Skin epidermis (tissue), 12 donors: ENCODE measurements around the gene CDC42.

ENCODE experiments used
- H3K27ac ChIP-seq, 21 experiments: fragments of 200-600 bp; sonication (generic) in 11 of 21; one replicate each; pipeline ENCODE4 v1.5.0; 2020; ENCODE audit warnings: mild to moderate bottlenecking in 3 of 21, inconsistent platforms in 2 of 21, moderate library complexity in 2 of 21
- H3K4me3 ChIP-seq, 7 experiments: fragments of 200-600 bp; sonication (generic) in 2 of 7; one replicate each; pipeline ENCODE4 v1.5.0; 2020; ENCODE audit warnings: inconsistent platforms in 2 of 7, mild to moderate bottlenecking in 2 of 7, moderate library complexity in 1 of 7

CDC42 gene

GRCh38 chr1:22101995-22102394 lies 49.5 kb downstream of the CDC42 start:
- no peak overlapping the region for H3K27ac ChIP-seq
- H3K4me3 ChIP-seq = no peak overlapping the region

DNA sequence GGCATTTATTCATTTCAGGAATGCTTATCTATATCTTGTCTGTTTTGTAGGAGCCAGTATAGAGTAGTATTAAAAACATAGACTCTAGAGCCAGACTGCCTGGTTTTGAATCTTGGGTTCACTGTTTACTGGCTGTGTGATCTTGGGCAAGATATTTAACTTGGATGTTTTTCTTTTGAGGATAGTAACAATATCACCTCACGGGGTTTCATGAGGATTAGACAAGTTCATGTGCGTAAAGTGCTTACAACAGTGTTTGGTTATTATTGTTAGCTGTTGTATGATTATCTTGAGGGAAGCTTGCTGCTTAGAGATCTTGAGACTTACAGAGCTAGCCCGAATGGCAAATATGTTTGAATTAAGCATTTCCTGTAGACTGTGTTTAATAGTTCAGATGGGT lies 50.2 kb downstream of the CDC42 start:
- no peak overlapping the region for H3K4me3 ChIP-seq
- no peak overlapping the region for H3K27ac ChIP-seq

DNA sequence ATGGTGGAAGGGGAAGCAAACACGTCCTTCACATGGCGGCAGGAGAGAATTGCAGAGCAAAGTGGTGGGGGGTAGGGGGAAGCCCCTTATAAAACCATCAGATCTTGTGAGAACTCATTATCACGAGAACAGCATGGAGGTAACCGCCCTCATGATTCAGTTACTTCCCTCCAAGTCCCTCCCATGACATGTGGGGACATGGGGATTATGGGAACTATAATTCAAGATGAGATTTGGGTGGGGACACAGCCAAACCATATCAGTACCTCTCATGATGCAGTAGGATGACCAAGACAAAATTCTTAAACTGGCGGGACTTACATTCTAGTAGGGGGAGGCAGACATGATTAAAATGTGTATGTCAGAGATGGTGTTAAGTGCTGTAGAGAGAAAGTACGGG lies 51.6 kb downstream of the CDC42 start:
- H3K4me3 ChIP-seq = no peak overlapping the region

DNA sequence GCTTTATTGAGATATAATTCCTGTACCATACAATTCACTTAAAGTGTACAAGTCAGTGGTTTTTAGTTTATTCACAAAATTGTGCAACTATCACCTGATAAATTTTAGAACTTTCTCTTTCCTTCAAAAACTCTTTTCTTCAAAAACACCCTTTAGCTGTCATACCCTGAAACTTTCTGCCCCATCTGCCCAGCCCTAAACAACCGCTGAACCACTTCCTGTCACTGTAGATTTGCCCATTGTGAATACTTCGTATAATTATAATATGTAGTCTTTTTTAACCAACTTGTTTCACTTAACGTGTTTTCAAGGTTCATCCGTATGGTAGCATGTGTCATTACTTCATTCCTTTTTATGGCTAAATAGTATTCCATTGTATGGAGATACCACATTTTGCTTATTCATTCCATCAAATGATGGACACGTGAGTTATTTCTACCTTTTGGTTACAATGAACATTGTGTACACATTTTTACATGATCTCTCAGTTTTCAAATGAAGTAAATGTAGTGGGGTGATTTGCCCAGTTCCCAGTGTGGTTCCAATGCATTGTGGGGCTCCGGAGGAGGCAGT lies 52.4 kb downstream of the CDC42 start:
- Histone ChIP-seq H3K4me3 (no peak overlapping the region), H3K27ac (no peak overlapping the region)

More for the DNA sequence above, 51.6 kb downstream of the CDC42 start:
- H3K27ac ChIP-seq = no peak overlapping the region

DNA sequence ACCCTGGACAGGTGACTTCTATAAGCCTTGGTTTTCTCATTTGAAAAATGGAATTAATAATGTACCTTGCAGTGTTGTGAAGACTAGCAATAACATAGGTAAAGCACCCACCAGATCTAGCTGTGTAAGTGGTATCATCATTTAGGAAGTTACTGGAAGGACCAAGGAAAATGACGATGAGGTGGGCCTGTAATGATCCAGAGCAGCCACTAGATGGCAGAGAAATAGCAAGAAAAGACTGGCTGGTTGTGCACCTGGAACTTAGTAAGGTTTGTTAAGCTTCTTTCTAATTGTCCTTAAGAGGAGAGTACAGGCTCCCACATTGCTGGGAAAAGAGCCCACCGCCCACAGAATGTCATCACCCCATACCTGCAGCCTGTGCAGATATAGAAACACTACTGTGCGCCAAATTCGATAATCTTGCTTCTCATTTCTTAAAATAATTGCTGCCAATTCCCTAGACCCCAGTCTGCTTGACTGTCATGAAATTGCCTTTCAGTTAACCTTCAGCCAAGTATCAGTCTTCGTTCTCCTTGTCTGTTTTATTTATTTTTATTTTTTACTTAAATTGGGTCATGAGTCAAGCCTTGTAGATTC lies 53.2 kb downstream of the CDC42 start:
- H3K27ac ChIP-seq = no peak overlapping the region

GRCh38 chr1:22107126-22107525 lies 54.6 kb downstream of the CDC42 start:
- Histone ChIP-seq H3K27ac (no peak overlapping the region), H3K4me3 (no peak overlapping the region)

More for the DNA sequence above, 53.2 kb downstream of the CDC42 start:
- no peak overlapping the region for H3K4me3 ChIP-seq

DNA sequence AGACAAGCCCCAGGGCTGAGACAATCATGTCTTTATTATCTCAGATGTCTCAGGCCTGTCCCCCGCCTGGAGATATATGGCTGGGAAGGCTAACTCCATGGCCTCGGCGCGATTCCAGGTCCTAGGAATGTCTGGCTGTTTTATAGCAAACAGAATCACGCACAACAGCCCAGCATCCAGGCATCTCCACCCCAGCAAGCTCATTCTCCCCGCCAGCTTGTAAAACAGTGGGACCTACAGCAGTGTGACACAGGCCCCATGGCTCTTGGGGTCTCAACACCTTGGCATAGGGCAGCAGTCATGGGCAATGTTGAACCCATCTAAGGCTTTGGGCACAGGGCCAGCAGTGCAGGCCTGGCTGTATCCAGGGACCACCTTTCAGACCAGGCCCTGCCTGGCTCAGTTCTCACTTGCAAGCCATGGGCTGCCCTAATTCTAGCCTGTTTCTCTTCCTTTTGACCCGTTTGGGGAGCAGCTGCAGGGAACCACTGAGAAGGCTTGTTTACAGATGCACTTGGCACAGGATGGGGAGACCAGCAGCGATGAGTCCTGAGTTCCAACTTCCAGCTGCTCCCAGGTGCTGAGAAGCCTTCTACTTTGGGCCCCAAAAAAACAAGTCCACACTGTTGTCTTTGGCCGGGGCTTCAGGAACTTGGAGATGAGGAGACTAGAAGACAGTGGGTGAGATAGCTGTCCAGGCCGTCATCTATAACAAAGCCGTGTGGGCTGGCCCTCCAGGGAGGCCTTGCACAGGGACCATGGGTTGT lies 56.0 kb downstream of the CDC42 start:
- H3K4me3 ChIP-seq = no peak overlapping the region
- peak overlapping the region in 2 of 21 experiments; percentile 28 to 53 for H3K27ac ChIP-seq

GRCh38 chr1:22110016-22110415 lies 57.5 kb downstream of the CDC42 start:
- Histone ChIP-seq H3K4me3 (no peak overlapping the region), H3K27ac (no peak overlapping the region)

GRCh38 chr1:22111115-22111514 lies 58.6 kb downstream of the CDC42 start:
- H3K27ac ChIP-seq = peak overlapping the region in 1 of 21 experiments; percentile 3

DNA sequence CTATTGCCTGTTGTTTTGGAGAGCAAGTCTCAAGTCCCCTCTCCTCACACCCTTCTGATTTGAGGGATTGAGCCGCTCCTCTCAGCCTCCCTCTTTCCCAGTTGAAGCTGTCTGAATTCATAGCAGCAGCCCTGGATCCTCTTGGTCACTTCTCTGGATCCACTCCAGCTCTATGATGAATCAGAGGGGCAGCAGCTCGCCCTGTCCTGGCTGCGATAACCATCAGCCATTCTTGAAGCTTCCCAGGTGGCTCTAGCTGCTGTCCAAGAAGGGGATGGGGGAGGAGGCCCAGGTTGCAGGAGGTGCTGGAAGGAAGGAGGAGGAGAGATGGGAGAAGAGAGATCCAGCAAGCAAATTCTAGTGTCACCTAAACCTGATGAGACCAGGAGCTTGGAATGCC lies 59.1 kb downstream of the CDC42 start:
- peak overlapping the region in 1 of 21 experiments; percentile 3 for H3K27ac ChIP-seq
- H3K4me3 ChIP-seq = no peak overlapping the region

More at GRCh38 chr1:22111115-22111514, 58.6 kb downstream of the CDC42 start:
- no peak overlapping the region for H3K4me3 ChIP-seq

GRCh38 chr1:22112554-22112953 lies 60.0 kb downstream of the CDC42 start:
- no peak overlapping the region for H3K27ac ChIP-seq
- H3K4me3 ChIP-seq = no peak overlapping the region

GRCh38 chr1:22114083-22115012 lies 61.8 kb downstream of the CDC42 start:
- Histone ChIP-seq H3K4me3 (no peak overlapping the region), H3K27ac (peak overlapping the region in 4 of 21 experiments; percentile 22 to 49 (median 38))

GRCh38 chr1:22115286-22115685 lies 62.8 kb downstream of the CDC42 start:
- H3K27ac ChIP-seq = peak overlapping the region in 4 of 21 experiments; percentile 21 to 46 (median 30)

GRCh38 chr1:22117238-22117637 lies 64.7 kb downstream of the CDC42 start:
- no peak overlapping the region for H3K4me3 ChIP-seq
- H3K27ac ChIP-seq = peak overlapping the region in 1 of 21 experiments; percentile 63

More at GRCh38 chr1:22115286-22115685, 62.8 kb downstream of the CDC42 start:
- H3K4me3 ChIP-seq = no peak overlapping the region

DNA sequence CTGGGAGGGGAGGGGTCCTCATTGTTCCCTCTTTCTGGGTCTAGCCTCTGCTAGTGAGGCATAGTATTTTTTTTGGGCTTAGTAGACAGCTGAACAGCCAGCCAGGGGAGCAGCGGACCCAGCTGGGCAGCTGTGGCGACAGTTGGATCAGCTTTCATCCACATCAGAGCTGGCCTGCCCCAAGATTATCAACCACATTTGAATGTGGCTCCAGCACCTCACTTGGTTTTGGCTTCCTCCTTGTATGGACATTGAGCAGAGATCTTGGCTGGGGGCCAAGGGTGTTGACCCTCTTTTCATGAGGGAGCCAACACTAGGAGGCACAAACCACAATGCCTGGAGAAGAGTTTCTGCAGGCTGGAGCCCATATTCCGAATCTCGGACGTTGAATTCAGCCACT lies 65.3 kb downstream of the CDC42 start:
- no peak overlapping the region for H3K4me3 ChIP-seq

GRCh38 chr1:22118291-22118992 lies 65.9 kb downstream of the CDC42 start:
- Histone ChIP-seq H3K27ac (peak overlapping the region in 3 of 21 experiments; percentile 4 to 44 (median 16)), H3K4me3 (no peak overlapping the region)

More for the DNA sequence above, 65.3 kb downstream of the CDC42 start:
- peak overlapping the region in 1 of 21 experiments; percentile 63 for H3K27ac ChIP-seq

DNA sequence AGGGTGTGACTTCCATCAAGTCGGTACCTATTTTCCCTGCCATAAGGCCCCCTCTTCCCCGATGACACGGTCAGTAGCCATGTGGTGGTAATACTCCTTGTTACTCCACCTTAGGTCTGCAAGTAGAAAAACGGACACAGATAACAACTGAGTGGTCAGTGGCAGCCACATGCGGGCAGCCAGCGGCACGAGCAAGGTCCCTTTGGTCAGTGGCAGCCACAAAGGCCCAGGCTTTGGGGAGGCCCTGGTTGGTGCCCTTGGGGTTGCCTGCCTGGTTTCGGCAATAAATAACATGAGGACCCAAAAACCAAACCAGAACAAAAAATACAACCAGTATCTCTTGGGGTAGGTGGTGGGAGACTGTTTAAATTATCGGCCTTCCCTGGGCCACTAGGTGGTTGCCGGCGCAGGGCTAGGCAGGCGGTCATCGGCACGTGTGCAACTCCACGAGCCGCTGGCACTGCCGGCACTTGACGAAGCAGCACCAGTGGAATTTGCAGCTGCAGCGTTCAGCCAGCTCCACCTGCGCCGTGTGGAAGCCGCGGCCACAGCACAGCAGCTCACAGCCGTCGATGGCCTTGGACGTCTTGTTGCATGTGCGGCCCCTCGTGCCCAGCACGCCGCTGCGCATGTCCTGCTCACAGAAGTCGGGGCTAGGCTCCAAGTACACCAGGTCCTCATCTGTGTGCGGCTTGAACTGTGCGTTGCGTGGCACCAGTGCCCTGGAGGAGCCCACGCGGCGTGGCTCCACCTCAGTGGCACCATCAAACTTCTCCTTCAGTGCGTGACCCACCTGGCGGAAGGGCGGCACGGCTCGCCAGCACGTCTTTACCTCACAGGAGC lies 67.3 kb downstream of the CDC42 start:
- Histone ChIP-seq H3K27ac (peak overlapping the region in 1 of 21 experiments; percentile 21), H3K4me3 (no peak overlapping the region)

DNA sequence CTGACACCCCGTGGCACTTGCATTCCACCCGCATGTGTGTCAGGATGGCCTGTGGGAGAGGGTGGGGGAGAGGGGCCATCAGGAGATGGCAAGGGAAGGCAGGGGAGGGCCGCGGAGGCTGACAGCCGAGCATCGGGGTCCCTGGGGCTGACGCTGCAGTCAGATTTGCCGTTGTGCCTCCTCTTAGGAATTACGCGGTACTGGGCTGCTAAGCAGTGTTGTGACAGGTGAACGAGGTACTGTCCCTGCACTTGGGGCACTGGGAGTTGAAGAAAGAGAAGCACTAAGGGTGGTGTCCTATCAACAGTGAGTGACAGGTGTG lies 67.9 kb downstream of the CDC42 start:
- no peak overlapping the region for H3K4me3 ChIP-seq
- no peak overlapping the region for H3K27ac ChIP-seq
